Pancreas (tissue), 10 donors: ENCODE measurements around the gene KIAA1671. TPM values are rescaled to one million over a fixed set of nuclear protein-coding genes. Genes with fewer than 3 reads are reported as not detected.

Source experiments
- ATAC-seq, 4 donors: fragments of 200-7000 bp; cut with Tn5 transposase; one replicate each; pipeline versions ENCODE4 v1.8.0 to v1.9.1; 2020; ENCODE audit warnings: mild to moderate bottlenecking in 4 of 4, moderate library complexity in 4 of 4
- DNase-seq, 6 donors: peaks; one replicate each; pipeline ENCODE4 v3.0.0-alpha.2; 2020
- FAIRE-seq: peaks from 2 replicates; lab custom pipeline; 2012; peaks lifted over from hg19 to GRCh38; lab: Jason Lieb, UNC
- H3K27ac ChIP-seq, 4 donors: fragments of 200-600 bp; sonication (generic); 1 replicate in 3 of 4; 2 replicates in 1 of 4; pipeline versions ENCODE4 v1.5.0 to v1.8.0; 2020
- H3K27me3 ChIP-seq, 4 donors: fragments of 200-600 bp; one replicate each; pipeline ENCODE4 v1.8.0; 2021
- H3K36me3 ChIP-seq, 3 donors: fragments of 200-600 bp; sonication (generic) in 1 of 3; one replicate each; pipeline versions ENCODE4 v1.5.0 to v1.8.0; 2020 to 2021
- H3K4me1 ChIP-seq, 3 donors: fragments of 200-600 bp; one replicate each; pipeline ENCODE4 v1.8.0; 2021
- H3K4me3 ChIP-seq, 4 donors: fragments of 200-600 bp; sonication (generic) in 2 of 4; one replicate each; pipeline versions ENCODE4 v1.5.0 to v1.8.0; 2020 to 2021
- H3K9me3 ChIP-seq, 4 donors: fragments of 200-600 bp; one replicate each; pipeline ENCODE4 v1.8.0; 2021
- CTCF ChIP-seq, 4 donors: fragments of 200-600 bp; sonication (generic) in 3 of 4; IDR thresholded peaks; one replicate each; pipeline versions ENCODE4 v1.5.0 to v1.8.0; 2021; ENCODE audit warnings: antibody characterized with exemption in 4 of 4
- WGBS, 2 donors: extraction: QIAGEN DNeasy Blood & Tissue Kit; methylation state at CpG; one replicate each; pipeline ENCODE4 v1.1.7; 2013; 5-methylcytosine and 5-hydroxymethylcytosine counted together
- intact Hi-C, 3 donors: fragments of 100-400 bp; cut with DNase I; formaldehyde crosslinking; loops; one replicate each; pipeline versions ENCODE4 v1.11.1 to v1.14.2; 2022
- polyA plus RNA-seq, 2 donors: library from polyadenylated mRNA; stranded (reverse); fragments of 200-250 nt; gene quantifications; one replicate each; pipeline ENCODE4 v1.2.3, GENCODE V29; 2013
- total RNA-seq, 6 donors: library from RNA; stranded (reverse); fragmentation: NEBNext Ultra II Directional in 4 of 6; extraction: Animal tissue kit (Norgen Biotek cat#: 25700) in 4 of 6; gene quantifications; one replicate each; pipeline versions ENCODE4 v1.2.1 to v1.2.4, GENCODE V29; 2021 to 2023
- donor health status: healthy with polysubstance abuse.
- donor health status: DM: no; HTN: no; CAD: no; lungs with moderate emphysema.
- donor health status: DM: no; HTN: no; CAD: no.
- donor health status: control.
- donor health status: control.
- donor health status: Bipolar disorder and iron deficiency.
- donor health status: DM: yes; HTN: yes; CAD: no.
- donor health status: DM: no; HTN: no; CAD: no.
- donor health status: DM: no; HTN: no; CAD: no.
- donor health status: DM: yes; HTN: yes; CAD: no.

Gene KIAA1671
- total and polyA plus RNA-seq, 8 donors = 8.3 to 28.8 (median 19.0) TPM

GRCh38 chr22:24981656-24982055 is 29.1 kb downstream of the KIAA1671 start:
- no peaks in the 10 kb centered on the region for H3K27me3 ChIP-seq
- WGBS, 2 donors = 90 to 92% methylated on average over 6 of the region's 6 CpGs
- TF ChIP-seq CTCF (IDR thresholded peaks at IDR 0.05) = no peak
- DNase-seq (no peak), ATAC-seq (no peak), FAIRE-seq (no peak)
- no peaks in the 10 kb centered on the region for H3K36me3 ChIP-seq
- H3K4me1 ChIP-seq = peaks cover 0 to 7% (median 0%) of the 10 kb centered on the region in 3 donors
- H3K27ac ChIP-seq = no peak overlapping the region
- H3K4me3 ChIP-seq = no peak overlapping the region
- H3K9me3 ChIP-seq = no peaks in the 10 kb centered on the region
- intact Hi-C loops = no loop called here

- no peaks in the 10 kb centered on the region for H3K36me3 ChIP-seq
- 68 to 71% methylated on average over 8 of the region's 8 CpGs for WGBS, 2 donors
- intact Hi-C loops = no loop called here
- no peaks in the 10 kb centered on the region for H3K9me3 ChIP-seq
- H3K4me1 ChIP-seq = peaks cover 0 to 3% (median 0%) of the 10 kb centered on the region in 3 donors
- H3K4me3 ChIP-seq = no peak overlapping the region
- ATAC-seq = no peak
- H3K27me3 ChIP-seq = no peaks in the 10 kb centered on the region
- no peak for TF ChIP-seq CTCF (IDR thresholded peaks at IDR 0.05)
- DNase-seq = no peak
- no peak overlapping the region for H3K27ac ChIP-seq
- no peak for FAIRE-seq
Observed at GRCh38 chr22:24982301-24983056, 30.0 kb downstream of the KIAA1671 start.

GRCh38 chr22:24983151-24983550 is 30.6 kb downstream of the KIAA1671 start:
- WGBS, 2 donors = 76 to 79% methylated on average over 5 of the region's 5 CpGs
- no peak for ATAC-seq
- Histone ChIP-seq H3K27ac (no peak overlapping the region), H3K27me3 (no peaks in the 10 kb centered on the region), H3K4me3 (no peak overlapping the region), H3K9me3 (no peaks in the 10 kb centered on the region), H3K36me3 (no peaks in the 10 kb centered on the region), H3K4me1 (no peaks in the 10 kb centered on the region)
- no peak for FAIRE-seq
- intact Hi-C loops = no loop called here
- no peak for TF ChIP-seq CTCF (IDR thresholded peaks at IDR 0.05)
- no peak for DNase-seq

GRCh38 chr22:24984122-24984521 is 31.6 kb downstream of the KIAA1671 start:
- no peak for DNase-seq
- TF ChIP-seq CTCF (IDR thresholded peaks at IDR 0.05) = no peak
- Histone ChIP-seq H3K9me3 (no peaks in the 10 kb centered on the region), H3K27ac (no peak overlapping the region), H3K36me3 (no peaks in the 10 kb centered on the region), H3K27me3 (no peaks in the 10 kb centered on the region), H3K4me3 (no peak overlapping the region), H3K4me1 (no peaks in the 10 kb centered on the region)
- ATAC-seq = no peak
- WGBS, 2 donors = 93 to 100% methylated on average over 1 of the region's 1 CpG
- FAIRE-seq = no peak
- intact Hi-C loops = no loop called here

GRCh38 chr22:24985826-24986214 is 33.3 kb downstream of the KIAA1671 start:
- TF ChIP-seq CTCF (IDR thresholded peaks at IDR 0.05) = no peak
- intact Hi-C loops = no loop called here
- FAIRE-seq (no peak), DNase-seq (no peak), ATAC-seq (peak in 3 of 4 donors; percentile 18 to 57 (median 28))
- Histone ChIP-seq H3K9me3 (no peaks in the 10 kb centered on the region), H3K4me3 (no peak overlapping the region), H3K27me3 (no peaks in the 10 kb centered on the region), H3K27ac (no peak overlapping the region), H3K4me1 (no peaks in the 10 kb centered on the region), H3K36me3 (no peaks in the 10 kb centered on the region)
- WGBS, 2 donors = 75 to 82% methylated on average over 9 of the region's 9 CpGs
